Gastroesophageal sphincter (tissue), 3 donors: ENCODE results near the gene ARRDC5.

Source experiments
- EP300 ChIP-seq: sonication (generic); formaldehyde crosslinking; IDR thresholded peaks from one replicate; pipeline ENCODE4 v1.6.1; 2017; ENCODE audit warnings: antibody characterized with exemption, mild to moderate bottlenecking
- POLR2A ChIP-seq, 2 donors: fragments of 450-650 bp; IDR thresholded peaks; one replicate each; pipeline ENCODE4 v1.6.1; 2017; ENCODE audit warnings: antibody characterized with exemption in 2 of 2, mild to moderate bottlenecking in 2 of 2, moderate library complexity in 1 of 2
- TF ChIP-seq, protein P1 (sequence below), 4 experiments: fragments of 200-600 bp in 2 of 4; fragments of 450-650 bp in 2 of 4; sonication (generic) in 1 of 4; IDR thresholded peaks; one replicate each; pipeline ENCODE4 v1.5.1; 2017 to 2019; ENCODE audit warnings: antibody characterized with exemption in 4 of 4, mild to moderate bottlenecking in 2 of 4, moderate library complexity in 2 of 4

DNA sequence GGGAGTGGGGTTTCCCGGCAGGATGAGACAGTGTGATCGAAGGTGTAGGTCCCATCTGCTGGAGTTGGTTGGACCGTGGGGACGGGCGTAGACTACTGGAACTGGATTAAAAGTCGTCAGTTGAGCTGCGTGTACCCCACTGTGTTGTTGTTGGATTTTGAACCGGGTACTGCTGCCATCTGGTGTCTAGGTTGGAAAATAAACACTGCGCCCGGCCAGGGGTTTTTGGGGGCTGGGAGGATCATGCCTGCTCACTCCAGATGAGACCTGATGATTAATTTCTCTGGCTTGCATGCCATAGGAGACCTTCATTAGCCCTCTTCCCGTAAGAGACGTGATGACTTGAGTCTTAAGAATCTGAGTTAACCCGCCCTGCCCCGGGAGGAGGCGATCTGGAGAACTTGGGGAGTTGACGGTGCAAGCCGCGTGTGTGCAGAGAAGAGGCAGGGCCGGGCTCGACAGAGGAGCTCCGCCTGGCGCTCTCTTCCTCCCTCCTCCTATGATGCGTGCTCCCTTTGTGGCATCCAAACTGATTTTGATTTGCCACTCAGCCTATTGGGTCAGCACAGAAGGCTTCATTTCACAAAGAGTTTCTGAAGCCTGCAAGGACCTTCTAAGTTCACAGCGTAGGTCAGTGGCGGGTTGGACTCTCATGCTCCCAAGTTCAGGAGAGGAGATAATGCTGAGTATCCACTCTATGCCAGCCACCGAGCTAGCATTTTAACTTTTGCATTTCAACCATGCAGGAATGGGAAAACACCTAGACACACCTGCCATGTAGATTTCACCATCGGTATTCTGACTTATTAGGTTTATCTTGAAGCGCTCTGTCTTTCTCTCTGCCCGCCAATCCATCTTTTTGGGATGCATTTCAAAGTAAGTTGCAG, 9.3 kb upstream of the ARRDC5 start:
- TF ChIP-seq, protein P1, sequence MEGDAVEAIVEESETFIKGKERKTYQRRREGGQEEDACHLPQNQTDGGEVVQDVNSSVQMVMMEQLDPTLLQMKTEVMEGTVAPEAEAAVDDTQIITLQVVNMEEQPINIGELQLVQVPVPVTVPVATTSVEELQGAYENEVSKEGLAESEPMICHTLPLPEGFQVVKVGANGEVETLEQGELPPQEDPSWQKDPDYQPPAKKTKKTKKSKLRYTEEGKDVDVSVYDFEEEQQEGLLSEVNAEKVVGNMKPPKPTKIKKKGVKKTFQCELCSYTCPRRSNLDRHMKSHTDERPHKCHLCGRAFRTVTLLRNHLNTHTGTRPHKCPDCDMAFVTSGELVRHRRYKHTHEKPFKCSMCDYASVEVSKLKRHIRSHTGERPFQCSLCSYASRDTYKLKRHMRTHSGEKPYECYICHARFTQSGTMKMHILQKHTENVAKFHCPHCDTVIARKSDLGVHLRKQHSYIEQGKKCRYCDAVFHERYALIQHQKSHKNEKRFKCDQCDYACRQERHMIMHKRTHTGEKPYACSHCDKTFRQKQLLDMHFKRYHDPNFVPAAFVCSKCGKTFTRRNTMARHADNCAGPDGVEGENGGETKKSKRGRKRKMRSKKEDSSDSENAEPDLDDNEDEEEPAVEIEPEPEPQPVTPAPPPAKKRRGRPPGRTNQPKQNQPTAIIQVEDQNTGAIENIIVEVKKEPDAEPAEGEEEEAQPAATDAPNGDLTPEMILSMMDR (IDR thresholded peaks at IDR 0.05) = peak in 3 of 4 experiments; percentile 66 to 71 (median 67)
- TF ChIP-seq POLR2A (IDR thresholded peaks at IDR 0.05) (no peak), EP300 (no peak)
